GM18499 (cell line): ENCODE results near the gene SUSD6.

Experiments
- ATAC-seq: cut with Tn5 transposase; IDR thresholded peaks from one replicate; pipeline ENCODE4 v1.9.1; 2021; ENCODE audit warnings: moderate number of reproducible peaks; ENCODE audit not compliant: insufficient read depth, unreplicated experiment

Gene SUSD6

DNA sequence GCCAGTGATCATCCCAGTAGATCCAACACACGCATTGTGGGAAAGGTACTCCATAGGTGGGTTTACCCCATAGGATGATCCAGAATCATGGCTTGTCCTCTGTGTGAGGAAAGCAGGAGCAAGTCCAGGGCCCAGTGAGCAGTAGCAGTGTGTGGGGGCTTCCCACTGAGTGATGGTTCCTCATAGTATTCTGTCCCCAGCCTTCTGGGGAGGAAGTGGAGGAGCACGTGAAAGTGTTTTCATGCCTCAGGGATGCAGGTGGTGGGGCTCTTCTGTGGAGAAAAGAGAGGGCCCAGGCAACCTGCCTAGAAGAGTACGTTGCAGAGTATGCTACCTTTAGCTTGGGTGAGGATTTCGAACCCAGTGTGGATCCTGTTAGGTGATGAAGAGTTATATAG, 56.5 kb downstream of the SUSD6 start:
- no peak for ATAC-seq

DNA sequence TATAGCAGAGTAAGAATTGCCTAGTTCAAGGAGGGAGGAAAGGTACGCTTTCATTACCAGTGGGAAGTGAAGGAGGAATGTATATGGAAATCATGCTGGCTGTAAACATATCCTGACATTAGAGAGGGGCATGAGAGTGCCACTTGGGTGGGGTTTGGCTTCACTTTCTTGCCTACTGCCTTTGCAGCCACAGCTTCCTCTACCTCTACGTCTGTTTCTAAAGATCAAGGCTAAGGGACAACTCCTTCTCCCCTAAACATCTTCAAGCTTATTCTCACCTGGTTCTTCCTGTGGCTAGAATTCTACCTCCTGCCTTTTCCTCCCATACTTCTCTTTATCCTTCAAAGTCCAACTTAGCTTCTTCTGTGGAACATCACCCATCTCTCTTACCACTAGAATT, 58.0 kb downstream of the SUSD6 start:
- no peak for ATAC-seq

DNA sequence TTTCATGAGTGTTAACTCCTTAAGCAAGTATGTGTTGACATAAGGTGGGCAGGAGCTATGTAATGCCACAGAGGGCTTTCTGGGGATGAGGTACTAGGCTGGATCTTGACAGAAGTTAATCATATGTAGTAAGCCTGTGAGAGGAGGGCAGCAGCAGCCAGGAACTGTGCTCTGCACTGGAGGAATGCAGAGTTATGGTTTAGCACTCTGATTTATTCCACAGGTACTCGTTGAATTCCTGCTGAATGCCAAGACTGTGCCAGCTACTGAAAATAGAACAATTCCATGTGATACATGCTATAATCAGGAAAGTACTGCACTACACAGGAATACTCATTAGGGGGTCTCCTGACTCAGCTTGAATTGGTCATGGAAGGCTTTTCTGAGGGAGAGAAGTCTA, 58.7 kb downstream of the SUSD6 start:
- ATAC-seq = no peak

DNA sequence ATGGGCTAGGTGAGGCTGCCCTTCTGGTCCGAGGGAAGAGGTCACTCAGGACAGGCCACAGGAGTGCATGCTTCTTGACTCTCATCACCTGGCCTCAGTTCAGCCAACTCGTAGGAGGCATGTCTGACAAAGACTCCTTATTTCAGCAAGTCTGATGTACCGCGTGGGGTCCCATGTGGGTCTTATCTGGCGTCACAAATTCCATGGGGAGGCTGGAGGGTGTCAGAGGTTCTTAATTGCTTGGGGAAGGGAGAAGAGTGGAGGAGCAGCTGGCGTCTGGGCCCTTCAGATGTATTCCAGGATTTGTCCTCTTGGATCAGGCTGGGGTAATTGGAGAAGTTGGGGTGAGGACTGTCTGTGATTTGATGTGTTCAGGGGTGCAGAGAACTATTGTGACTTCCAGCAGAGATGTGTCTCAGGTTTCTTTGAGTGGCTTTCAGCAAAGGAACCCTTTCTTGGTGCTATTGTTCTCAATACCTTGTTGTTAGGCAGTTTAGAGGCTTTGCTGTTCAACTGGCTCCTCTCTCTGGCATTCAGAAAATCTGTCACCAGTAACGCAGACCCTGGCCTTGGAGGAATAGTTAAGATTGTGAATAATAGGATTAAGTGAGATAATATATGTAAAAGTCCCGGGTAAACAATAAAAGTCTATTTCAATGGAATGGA, 60.1 kb downstream of the SUSD6 start:
- no peak for ATAC-seq

DNA sequence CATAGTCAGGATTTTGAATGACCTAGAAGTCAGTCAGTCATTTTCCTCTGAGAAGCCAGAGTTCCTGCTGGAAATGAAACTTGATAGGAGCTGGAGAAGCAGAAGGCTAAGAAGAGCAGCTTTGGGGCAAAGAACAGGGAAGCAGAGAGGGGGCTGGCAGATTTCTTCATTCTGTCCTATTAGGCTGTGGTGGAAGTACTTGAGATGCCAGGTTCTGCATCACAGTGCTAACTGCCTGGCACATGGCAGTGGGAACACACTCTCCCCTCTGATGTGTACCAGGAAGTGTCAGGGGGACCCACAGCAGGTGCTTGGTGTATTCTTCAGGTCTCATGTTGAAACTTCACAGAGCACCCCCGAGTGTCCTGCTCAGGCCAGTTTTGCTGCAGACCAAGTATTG, 61.0 kb downstream of the SUSD6 start:
- ATAC-seq = no peak

DNA sequence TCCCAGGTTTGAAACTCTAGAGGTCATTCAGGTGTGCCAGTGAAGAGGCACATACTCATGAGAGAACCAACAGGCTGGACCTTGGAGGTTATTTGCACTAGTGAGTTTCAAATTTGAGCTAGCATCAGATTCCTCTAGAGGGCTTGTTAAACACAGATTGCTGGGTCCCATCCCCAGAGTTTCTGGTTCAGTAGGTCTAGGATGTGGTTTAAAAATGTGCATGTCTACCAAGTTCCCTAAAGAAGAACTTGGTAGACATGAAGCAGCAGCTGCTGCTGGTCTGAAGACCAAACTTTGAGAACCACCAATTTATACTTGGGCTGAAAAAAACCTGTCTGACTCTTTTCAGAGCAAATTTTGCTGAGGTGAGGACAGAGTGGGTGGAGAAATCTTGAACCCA, 61.7 kb downstream of the SUSD6 start:
- no peak for ATAC-seq

DNA sequence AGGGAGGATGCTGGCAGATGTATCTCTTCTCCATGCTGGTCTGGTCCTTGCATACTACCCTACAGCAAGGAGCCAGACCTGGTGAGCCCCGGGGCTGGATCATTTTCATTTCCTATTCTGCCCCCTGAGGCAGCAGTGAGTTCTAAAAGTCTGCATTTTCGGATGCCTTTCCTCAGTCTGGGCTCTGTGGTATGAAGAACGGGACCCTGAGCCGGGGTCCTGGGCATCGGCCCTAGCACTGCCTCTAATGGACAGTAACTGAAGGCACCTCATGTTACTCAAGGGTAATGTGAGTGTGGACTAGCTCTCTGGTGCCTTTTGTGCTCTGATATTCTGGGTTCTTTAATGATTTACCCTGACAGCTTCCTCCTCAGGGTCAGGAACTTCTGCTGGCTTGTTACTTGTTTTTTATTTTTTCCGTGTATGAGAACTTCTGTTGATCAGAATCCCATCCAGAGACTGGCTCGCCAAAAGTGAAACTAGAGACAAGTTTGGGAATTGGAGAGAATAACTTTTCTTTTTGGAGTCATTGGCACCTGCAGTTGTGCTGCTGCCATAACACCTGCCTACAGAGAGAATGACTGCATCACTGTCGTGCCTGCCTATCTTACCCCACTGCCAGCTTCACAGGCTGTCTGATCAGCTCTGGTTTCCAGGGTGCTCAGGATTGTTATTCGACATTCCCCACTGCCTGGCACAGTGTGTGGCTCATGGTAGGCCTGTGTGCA, 62.3 kb downstream of the SUSD6 start:
- ATAC-seq = no peak

DNA sequence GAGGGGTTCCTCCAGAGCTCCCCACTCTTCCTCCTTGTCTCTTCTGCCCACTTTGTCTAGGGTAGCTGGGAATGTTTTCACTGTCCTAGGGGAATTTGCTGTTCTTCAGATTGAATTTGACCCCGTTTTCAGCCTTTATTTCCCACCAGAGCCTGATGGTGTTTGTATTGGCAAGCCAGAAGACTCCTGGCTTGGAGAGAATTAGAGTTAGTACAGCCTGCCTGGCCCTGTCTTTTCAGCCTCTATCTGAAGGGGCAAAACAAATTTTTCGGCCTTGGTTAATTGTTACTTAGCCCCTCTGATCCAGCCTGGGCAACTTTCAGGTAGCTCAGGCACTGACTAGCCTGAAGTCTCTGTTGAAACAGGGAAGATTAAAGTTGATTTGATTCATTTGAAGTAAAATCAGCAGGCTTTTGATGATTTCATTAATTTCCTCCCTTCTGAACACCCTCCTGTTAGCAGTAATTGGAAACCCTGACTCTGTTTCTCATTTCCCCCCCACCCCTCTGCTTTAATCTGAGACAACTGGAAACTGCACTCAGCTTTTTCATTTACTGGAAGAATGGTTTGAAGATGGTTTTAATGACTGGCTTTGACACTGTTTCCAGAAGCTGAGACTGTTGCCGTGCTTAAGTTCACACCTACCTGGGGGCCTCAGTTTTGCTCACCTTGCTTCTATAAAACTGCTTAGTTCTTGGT, 63.3 kb downstream of the SUSD6 start:
- no peak for ATAC-seq

DNA sequence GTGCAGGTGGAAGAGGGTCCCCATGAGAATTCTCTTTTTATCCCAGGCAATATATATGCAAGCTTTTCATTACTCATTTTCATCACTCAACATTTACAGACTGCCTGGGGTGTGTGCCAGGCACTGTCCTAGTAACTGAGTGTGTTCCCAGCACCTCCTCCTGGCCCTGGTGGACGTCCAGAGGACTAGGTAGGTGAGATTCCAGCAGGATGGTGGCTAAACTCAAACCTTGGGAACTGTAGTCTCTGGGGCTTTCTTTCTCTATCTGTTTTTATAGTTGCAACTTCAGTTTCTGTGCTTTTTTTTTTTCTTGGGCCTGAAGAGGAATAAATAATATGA, 63.8 kb downstream of the SUSD6 start:
- ATAC-seq = no peak

DNA sequence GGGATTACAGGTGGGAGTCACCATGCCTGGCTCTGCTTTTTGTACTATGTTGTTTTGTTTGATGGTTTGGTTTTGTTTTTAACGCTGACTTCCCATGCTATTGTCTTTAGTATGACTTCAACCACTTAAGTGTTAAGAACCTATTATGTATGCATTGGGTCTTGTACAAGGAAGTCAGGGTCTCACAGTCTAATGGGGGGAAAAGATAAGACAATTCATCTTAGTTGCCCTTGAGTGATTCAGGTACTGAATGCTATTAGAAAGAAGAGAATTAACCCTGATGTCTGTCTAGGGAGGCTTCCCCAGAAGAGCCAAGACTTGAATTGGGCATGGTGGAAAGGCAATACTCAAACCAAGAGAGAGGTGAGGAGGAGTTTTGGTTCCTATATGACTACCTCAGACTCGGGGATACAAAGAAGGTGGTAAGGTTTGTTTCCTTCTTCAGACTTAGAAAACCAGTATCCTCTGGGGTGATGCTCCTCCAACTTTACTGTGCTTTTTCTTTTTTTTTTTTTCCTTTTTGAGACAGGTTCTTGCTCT, 64.6 kb downstream of the SUSD6 start:
- peak; percentile 67 for ATAC-seq

DNA sequence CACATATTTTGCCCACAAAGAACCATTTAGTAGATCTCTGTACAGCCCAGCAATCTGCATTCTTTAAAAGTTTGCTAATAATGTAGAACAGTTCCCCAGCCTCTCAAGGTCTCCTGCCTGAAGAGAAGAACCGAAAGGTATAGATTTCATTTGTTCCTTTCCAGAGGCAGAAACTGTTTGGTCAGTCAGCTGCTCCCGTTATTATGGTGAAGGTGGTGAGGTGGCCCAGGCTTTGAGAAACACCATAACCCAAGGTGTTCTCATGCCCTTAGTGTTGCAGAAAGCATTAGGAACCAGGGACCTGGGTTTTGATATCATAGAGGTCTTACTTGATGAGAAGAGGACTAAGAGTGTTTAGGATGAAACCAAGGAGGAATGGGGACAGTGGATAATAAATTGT, 65.3 kb downstream of the SUSD6 start:
- ATAC-seq = no peak

DNA sequence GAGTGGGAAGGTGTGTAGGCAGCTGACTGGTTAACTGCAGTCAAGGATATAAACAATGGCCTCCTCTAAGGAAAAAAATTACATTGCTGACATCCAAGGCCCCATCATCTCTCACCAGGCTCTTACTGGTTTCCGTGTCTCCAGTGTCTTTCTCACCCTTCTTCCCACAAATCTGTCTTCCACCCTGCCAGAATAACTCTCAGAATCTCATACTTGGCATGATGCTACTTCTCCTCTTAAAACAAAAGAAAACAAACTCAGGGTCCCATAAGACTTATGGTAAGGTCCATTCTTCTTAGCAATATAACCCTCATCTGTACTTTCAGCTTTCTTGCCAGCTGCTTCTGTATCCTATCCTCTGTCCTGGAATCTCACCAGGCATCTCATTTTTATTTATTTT, 68.9 kb downstream of the SUSD6 start:
- ATAC-seq = no peak

DNA sequence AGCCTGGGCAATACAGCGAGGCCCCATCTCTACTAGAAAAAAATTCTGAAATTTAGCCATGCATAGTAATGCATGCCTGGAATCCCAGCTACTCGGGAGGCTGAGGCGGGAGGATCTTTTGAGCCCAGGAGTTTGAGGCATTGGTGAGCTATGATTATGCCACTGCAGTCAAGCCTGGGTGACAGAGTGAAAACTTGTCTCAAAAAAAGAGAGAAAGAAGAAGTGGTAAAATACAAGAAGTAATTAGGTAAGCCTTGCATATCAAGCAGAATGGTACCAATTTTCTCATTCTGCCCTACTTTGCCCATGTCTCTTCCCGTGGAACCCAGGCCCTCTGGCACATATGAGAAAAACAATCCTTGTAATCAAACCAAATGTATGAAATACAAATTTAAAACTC, 70.7 kb downstream of the SUSD6 start:
- no peak for ATAC-seq

DNA sequence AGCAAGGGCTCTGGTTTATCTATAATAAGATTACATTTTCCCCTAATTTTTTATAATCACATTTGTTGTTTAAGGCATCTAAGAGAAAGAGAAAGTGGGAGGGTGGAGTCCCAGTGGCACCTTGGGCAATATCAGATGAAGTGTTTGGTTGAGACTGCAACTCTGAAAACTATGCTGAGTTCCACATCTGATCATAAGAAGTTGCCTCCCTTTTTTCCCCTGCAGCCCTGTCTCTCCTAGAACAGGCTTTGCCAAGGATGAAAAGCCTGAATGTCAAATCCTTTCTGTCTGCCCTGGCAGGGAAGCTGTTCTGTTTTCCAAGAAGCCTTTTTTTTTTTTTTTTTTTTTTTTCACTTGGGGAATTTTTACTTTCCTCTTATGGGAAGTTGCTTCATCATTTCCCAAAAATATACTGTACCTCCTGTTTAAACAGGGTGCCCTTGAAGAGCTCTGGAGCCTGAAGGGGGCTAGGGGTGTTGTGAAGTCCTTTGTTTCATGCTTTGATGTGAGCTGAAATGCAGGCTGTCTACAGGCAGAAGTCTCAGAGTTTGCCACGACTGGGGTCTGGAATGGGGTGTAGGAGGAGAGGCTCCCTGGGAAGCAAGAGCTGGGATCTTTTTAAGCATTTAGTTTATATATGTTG, 71.3 kb downstream of the SUSD6 start:
- no peak for ATAC-seq

DNA sequence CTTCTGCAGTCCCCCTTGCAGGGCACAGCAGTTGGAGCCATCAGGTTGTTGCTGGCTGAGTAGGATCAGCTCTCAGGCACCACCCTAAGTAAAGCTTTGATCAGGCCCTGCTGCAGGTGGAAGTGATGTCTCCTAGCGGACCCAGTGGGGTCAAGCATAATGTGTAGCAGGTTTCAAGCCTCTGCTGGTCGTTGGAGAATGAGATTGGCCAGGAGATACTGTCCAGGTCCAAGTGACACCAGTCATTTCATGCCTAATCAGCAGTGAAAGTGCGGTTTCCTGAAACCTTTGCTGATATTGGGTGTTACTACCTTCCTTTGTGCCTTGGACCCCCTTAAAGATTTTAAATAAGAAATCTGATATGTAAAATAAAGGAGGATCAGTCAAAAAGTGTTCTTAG, 72.6 kb downstream of the SUSD6 start:
- no peak for ATAC-seq

DNA sequence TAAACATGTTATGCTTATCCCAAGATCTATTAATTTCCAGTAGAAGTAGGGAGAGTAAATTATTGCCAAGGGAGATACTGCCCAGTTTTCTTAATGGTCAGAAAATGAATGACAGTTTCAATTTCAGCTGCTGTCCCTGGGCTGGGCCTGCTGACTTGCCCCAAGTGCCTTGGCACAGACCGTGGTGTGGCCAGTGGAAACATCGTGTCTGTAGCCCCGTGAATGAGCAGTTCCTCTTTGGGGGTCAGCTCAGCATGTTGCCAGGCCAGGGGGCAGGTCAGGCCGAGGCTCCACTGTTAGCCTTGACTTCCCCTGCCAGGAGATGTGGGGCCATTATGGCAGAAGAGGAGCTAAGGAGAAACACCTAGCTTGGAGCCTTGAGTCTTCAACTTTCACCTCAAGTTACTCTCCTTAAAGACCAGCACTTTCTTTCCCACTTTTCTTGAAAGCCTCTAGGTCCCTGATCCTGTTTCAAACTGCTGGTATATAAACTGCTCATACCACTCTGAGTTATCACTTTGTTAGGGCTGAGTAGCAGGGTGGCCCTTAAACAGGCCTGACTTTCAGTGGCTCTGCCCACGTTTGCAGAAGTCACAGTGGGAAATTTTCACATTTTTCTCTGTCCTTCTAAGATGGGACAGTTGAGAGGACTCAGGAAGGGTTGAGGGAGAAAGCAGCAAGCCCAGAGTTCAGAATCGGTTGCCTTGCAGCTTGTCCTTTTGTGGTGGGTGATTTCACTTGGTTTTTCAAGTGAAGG, 73.2 kb downstream of the SUSD6 start:
- no peak for ATAC-seq

DNA sequence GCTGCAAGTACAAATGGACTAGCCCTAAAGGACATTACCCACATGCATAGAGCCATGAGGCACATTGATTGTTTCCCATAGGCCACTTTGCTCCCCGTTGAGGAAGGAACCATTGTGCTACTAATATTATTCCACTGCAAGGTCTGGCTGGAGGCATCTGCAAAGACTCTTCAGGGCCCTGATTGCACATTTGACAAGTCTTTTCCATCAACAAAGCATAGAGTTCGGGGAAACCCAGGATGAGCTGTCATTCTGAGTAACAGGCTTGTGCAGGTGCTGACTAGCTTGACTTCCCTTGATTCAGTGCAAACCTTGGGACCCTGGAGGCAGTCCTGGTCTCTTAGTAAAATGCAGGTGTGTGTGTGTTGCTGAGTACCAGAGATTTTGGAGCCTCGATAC, 73.8 kb downstream of the SUSD6 start:
- ATAC-seq = no peak

DNA sequence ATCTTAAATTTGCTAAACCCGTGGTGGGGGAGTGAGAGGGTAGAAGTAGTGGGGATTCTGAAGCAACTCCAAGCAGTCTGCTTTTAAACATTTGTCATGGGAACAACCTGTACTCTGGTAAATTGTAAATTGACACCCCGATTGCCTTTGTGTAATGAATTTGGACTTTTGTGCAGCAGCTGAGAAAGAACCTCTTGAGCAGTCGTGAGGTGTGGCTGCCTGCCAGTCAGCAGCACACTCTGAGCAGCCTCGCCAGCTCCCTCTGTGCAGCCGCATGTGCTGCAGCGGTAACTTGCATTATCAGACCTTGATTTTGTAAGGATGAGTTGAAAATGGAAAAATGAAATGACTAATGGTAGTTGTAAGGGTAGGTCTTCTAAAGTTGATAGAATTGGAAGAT, 74.3 kb downstream of the SUSD6 start:
- no peak for ATAC-seq

DNA sequence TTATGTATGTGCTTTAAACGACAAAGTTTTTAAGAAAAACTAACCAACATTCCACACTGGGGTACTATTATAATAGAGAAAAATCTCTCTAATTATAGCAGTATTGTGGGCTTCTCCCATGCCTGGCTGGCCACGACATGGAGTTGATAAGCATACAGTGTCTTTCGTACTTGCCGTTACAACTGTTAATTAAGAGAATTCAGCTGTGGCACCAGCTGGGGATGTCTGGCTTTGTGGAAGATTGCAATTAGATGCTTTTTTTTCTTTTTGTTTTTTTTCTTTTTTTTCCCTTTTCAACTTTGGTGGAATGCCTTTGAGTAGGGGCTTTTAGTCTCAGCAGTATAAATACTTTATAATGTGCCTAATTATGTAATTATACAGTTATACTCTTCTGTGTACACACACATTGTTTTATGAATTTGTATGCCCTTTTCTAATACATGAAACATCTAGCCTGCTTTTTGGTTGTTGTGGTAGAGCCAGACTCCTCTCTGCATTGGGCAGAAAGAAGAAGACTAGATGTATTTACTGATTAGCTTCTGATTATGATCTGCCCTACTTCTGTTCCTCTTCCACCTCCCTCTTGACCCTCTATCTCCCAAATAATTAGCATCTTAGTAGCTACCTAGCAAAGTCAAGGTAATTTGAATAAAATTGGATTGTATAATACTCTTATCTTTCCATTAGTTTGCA, 76.4 kb downstream of the SUSD6 start:
- no peak for ATAC-seq

DNA sequence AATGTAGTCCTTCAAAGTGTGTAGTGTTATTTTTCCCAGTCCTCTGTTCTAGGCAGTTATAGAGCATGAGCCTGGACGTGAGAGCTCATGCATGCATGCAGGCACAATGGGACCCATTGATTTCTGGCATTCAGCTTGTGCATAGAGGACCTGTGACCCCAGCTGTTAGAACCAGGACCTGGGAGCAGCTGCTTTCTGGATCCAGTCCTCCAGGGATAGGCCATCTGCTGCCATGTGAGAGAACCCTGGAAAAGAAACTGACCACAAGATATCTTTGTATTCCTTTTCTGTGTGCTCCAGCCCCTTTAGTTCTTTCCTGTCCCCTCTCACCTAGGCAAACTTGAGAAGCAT, 76.9 kb downstream of the SUSD6 start:
- no peak for ATAC-seq
